Esophagus squamous epithelium (tissue), 5 donors: ENCODE data around the gene HES1. TPM values are rescaled to one million over a fixed set of nuclear protein-coding genes. Genes with fewer than 3 reads are reported as not detected.

Source experiments
- DNase-seq: peaks from one replicate; lab custom pipeline; 2025; lab: John Stamatoyannopoulos, UW
- H3K27ac ChIP-seq, 4 donors: fragments of 200-600 bp; sonication (generic); one replicate each; pipeline ENCODE4 v1.5.1; 2016 to 2019; ENCODE audit warnings: mild to moderate bottlenecking in 1 of 4
- H3K27me3 ChIP-seq, 4 donors: fragments of 200-600 bp; sonication (generic); 1 replicate in 3 of 4; 2 replicates in 1 of 4; pipeline versions ENCODE4 v1.5.1 to v1.6.0; 2017 to 2021; ENCODE audit warnings: antibody characterized with exemption in 1 of 4
- H3K36me3 ChIP-seq, 3 donors: fragments of 200-600 bp; sonication (generic); one replicate each; pipeline ENCODE4 v1.5.1; 2016 to 2019
- H3K4me1 ChIP-seq, 3 donors: fragments of 200-600 bp; sonication (generic); one replicate each; pipeline ENCODE4 v1.5.1; 2017 to 2019
- H3K4me3 ChIP-seq, 4 donors: fragments of 200-600 bp; sonication (generic); 1 replicate in 3 of 4; 2 replicates in 1 of 4; pipeline ENCODE4 v1.5.1; 2016 to 2019; ENCODE audit warnings: mild to moderate bottlenecking in 2 of 4, moderate library complexity in 1 of 4
- H3K9me3 ChIP-seq, 3 donors: fragments of 200-600 bp; sonication (generic); one replicate each; pipeline ENCODE4 v1.5.1; 2016 to 2019
- POLR2A ChIP-seq, 4 donors: fragments of 450-650 bp; IDR thresholded peaks; one replicate each; pipeline ENCODE4 v1.6.1; 2017; ENCODE audit warnings: antibody characterized with exemption in 4 of 4, mild to moderate bottlenecking in 4 of 4, moderate library complexity in 3 of 4
- WGBS, 2 donors: methylation state at CpG; one replicate each; pipeline ENCODE4 v1.1.5; 2018; 5-methylcytosine and 5-hydroxymethylcytosine counted together
- intact Hi-C: fragments of 100-400 bp; cut with DNase I; formaldehyde crosslinking; loops from one replicate; pipeline ENCODE4 v1.15.0; 2022
- total RNA-seq, 4 donors: library from RNA; depleted of rRNA; stranded (reverse); fragments of >200 nt; gene quantifications; one replicate each; pipeline ENCODE4 v1.1.0, GENCODE V29; 2016
- TF ChIP-seq, protein P1 (sequence below), 6 experiments: fragments of 450-650 bp in 4 of 6; fragments of 200-600 bp in 2 of 6; sonication (generic) in 2 of 6; IDR thresholded peaks; one replicate each; pipeline ENCODE4 v1.5.1; 2016 to 2019; ENCODE audit warnings: antibody characterized with exemption in 6 of 6, mild to moderate bottlenecking in 4 of 6, moderate library complexity in 4 of 6
- donor health status: DM: yes; HTN: yes; CAD: no.

The HES1 gene
- total RNA-seq, 4 donors from 2014 or later, result 38.6 to 92.1 (median 75.4) TPM

DNA sequence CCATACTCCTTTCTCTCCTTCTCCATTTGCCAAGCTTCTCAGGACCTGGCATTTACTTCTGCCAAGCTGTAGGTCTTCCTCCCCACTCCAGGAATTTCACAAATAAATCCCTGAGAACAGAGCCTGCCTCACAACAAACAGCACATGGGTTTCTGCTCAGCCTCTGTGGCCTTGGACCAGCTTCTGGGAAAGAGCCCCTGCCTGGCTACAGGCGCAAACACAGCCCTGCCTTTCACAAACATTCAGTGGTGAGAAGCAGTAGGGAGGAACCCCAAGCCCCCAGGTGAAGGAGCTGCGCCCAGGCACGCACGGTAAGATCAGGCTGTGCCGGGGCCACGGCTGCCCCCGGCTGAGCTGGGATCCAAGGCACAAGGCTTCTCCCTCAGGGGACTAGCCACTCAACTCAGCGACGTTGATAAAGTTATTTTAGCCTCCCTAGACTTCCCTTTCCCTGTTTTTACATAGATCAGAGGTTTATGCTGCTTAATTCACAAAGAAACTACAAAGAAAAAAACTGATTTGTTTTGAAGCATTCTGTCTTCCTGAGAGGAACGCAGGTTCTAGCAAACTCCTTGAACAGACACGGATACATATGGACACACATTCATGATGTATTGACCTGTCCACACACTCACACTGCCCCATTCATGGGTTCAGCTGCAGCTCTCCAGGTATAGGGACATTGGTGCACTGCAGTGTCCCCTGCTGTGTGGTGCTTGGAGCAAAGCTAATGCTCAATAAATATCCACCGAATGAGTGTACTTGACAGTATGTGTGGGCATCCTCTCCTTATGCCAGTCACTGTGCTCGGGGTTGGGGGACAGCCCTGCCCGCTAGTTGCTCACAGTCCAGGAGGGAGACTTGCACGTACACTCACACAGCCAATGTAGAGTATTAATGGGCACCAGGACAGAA lies 25.4 kb downstream of the HES1 start:
- no peak for DNase-seq
- intact Hi-C loops, result no loop called here
- peaks cover 18 to 61% (median 20%) of the 10 kb centered on the region in 3 donors for H3K4me1 ChIP-seq
- H3K36me3 ChIP-seq, result no peaks in the 10 kb centered on the region
- H3K27me3 ChIP-seq, result peaks cover 0 to 13% (median 0%) of the 10 kb centered on the region in 4 donors
- WGBS, 2 donors, result 41 to 61% methylated on average over 7 to 13 of the region's 15 CpGs
- no peaks in the 10 kb centered on the region for H3K9me3 ChIP-seq
- TF ChIP-seq POLR2A (IDR thresholded peaks at IDR 0.05), result no peak
- TF ChIP-seq, protein P1, sequence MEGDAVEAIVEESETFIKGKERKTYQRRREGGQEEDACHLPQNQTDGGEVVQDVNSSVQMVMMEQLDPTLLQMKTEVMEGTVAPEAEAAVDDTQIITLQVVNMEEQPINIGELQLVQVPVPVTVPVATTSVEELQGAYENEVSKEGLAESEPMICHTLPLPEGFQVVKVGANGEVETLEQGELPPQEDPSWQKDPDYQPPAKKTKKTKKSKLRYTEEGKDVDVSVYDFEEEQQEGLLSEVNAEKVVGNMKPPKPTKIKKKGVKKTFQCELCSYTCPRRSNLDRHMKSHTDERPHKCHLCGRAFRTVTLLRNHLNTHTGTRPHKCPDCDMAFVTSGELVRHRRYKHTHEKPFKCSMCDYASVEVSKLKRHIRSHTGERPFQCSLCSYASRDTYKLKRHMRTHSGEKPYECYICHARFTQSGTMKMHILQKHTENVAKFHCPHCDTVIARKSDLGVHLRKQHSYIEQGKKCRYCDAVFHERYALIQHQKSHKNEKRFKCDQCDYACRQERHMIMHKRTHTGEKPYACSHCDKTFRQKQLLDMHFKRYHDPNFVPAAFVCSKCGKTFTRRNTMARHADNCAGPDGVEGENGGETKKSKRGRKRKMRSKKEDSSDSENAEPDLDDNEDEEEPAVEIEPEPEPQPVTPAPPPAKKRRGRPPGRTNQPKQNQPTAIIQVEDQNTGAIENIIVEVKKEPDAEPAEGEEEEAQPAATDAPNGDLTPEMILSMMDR (IDR thresholded peaks at IDR 0.05), result peak in 1 of 6 experiments; percentile 15
- H3K27ac ChIP-seq, result peak overlapping the region; percentile 51 to 90 (median 82)
- H3K4me3 ChIP-seq, result no peak overlapping the region

DNA sequence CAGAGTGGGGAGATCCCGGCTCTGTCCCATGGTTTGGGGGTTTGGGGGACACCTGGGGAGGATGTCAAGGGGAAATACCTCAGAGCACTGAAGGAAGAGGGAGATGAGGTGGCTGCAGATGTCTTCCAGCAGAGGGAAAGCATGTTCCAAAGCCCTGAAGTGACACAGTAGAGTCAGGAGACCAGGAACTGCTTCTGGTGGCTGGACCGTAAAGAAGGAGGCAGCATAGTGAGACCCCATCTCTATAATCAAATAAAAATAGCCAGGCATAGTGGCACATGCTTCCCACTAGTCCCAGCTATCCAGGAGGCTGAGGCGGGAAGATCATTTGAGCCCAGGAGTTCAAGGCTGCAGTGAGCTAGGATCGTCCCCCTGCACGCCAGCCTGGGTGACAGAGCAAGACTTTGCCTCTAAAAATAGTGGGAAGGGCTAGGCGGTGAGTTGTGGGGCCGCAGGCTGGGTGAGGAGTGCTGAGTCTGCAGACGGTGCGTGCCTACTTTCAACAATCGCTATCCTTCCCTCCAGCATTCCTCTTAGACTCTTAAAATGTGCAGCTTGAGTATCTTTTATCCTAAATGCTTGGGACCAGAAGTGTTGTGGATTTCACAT lies 26.2 kb downstream of the HES1 start:
- Histone ChIP-seq H3K27ac (peak overlapping the region in 2 of 4 donors; percentile 76 to 89), H3K4me1 (peaks cover 18 to 61% (median 27%) of the 10 kb centered on the region in 3 donors), H3K27me3 (peaks cover 0 to 13% (median 0%) of the 10 kb centered on the region in 4 donors), H3K36me3 (no peaks in the 10 kb centered on the region), H3K9me3 (no peaks in the 10 kb centered on the region), H3K4me3 (no peak overlapping the region)
- 80 to 81% methylated on average over 10 of the region's 10 CpGs for WGBS, 2 donors
- DNase-seq, result no peak
- intact Hi-C loops, result no loop called here
- TF ChIP-seq POLR2A (IDR thresholded peaks at IDR 0.05), result no peak

DNA sequence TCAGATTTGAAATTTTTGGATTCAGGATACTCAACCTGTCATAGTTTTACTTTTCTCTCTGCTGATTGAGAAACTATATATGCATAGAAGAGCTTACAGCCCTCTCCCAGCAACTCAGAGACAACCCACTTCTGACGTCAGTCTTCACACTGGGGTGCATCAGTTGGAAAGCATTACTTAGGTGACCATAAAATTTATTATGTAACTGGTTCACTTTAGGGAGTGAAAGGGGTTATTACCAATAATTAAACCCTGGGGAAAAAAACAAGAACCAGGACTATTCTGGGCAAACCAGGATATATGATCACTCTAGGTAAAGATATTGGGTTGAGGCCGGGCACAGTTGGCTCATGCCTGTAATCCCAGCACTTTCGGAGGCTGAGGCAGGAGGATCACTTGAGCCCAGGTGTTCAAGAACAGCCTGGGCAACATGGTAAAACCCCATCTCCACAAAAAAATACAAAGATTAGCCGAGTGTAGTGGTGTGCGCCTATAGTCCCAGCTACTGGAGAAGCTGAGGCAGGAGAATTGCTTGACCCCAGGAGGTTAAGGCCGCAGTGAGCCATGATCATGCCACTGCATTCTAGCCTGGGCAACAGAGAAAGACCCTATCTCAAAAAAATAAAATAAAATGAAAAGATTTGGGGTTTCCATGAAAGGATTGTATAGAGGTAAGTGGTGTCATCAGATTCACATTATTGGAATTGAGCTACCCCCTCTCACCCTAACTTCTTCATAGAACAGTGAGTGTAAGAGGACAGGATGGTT lies 27.1 kb downstream of the HES1 start:
- DNase-seq, result no peak
- intact Hi-C loops, result no loop called here
- WGBS, 2 donors, result 91 to 93% methylated on average over 6 of the region's 6 CpGs
- H3K27me3 ChIP-seq, result peaks cover 0 to 13% (median 0%) of the 10 kb centered on the region in 4 donors
- peaks cover 18 to 59% (median 27%) of the 10 kb centered on the region in 3 donors for H3K4me1 ChIP-seq
- no peaks in the 10 kb centered on the region for H3K36me3 ChIP-seq
- H3K9me3 ChIP-seq, result no peaks in the 10 kb centered on the region
- no peak overlapping the region for H3K27ac ChIP-seq
- H3K4me3 ChIP-seq, result no peak overlapping the region
- TF ChIP-seq, protein P1 (IDR thresholded peaks at IDR 0.05), result no peak
- TF ChIP-seq POLR2A (IDR thresholded peaks at IDR 0.05), result no peak

DNA sequence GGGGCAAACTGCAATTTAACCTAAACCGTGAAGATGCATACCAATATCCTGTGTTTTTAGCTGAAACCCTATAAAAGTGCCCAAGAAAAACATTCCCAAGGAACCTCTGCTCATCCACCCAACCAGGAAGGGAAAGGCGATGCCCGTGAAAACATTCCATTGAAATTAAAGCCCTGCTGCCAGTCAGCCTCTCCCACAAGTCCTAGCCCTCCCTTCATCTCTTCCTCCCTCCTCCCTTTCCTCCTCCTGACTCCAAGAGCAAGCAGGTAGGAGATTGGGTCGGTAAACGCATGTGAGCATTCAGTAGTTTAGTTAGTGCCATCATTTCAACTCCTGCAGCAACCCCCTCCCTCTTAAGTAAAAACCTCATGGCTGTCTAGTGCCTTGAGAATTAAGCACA lies 27.7 kb downstream of the HES1 start:
- intact Hi-C loops, result no loop called here
- TF ChIP-seq, protein P1 (IDR thresholded peaks at IDR 0.05), result no peak
- no peak for TF ChIP-seq POLR2A (IDR thresholded peaks at IDR 0.05)
- no peak for DNase-seq
- Histone ChIP-seq H3K4me1 (peaks cover 18 to 52% (median 27%) of the 10 kb centered on the region in 3 donors), H3K36me3 (no peaks in the 10 kb centered on the region), H3K4me3 (no peak overlapping the region), H3K27ac (no peak overlapping the region), H3K27me3 (peaks cover 0 to 13% (median 0%) of the 10 kb centered on the region in 4 donors), H3K9me3 (no peaks in the 10 kb centered on the region)
- 52 to 78% methylated on average over 5 of the region's 5 CpGs for WGBS, 2 donors

DNA sequence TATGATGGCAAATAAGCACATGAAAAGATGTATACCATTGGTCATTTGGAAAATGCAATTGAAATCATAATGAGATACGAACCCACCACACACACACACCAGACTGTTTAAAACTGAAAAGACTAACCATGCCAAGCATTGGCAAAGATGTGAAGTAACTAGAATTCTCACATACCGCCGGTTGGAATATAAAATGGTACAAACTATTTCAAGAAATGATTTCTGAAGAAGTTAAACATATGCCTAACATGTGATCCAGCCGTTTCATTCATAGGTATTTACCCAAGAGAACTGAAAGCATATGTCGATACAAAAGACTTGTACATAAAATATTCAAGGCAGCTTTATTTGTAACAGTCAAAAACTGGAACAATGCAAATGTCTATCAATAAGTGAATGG lies 28.9 kb downstream of the HES1 start:
- Histone ChIP-seq H3K27me3 (peaks cover 0 to 17% (median 0%) of the 10 kb centered on the region in 4 donors), H3K4me1 (peaks cover 9 to 41% (median 18%) of the 10 kb centered on the region in 3 donors), H3K36me3 (no peaks in the 10 kb centered on the region), H3K4me3 (no peak overlapping the region), H3K9me3 (no peaks in the 10 kb centered on the region), H3K27ac (no peak overlapping the region)
- no peak for TF ChIP-seq POLR2A (IDR thresholded peaks at IDR 0.05)
- TF ChIP-seq, protein P1 (IDR thresholded peaks at IDR 0.05), result no peak
- WGBS, 2 donors, result 78 to 86% methylated on average over 5 of the region's 5 CpGs
- intact Hi-C loops, result no loop called here
- no peak for DNase-seq
